Sigmoid colon (tissue), 4 donors: ENCODE data around the gene AGR3.

Experiments used
- POLR2AphosphoS5 ChIP-seq, 4 donors: sonication (generic); formaldehyde crosslinking; IDR thresholded peaks; one replicate each; pipeline ENCODE4 v1.6.1; 2017; ENCODE audit warnings: antibody characterized with exemption in 4 of 4
- TF ChIP-seq, protein P1 (sequence below), 4 experiments: fragments of 450-650 bp in 3 of 4; fragments of 200-600 bp in 1 of 4; IDR thresholded peaks; one replicate each; pipeline ENCODE4 v1.5.1; 2016 to 2019; ENCODE audit warnings: antibody characterized with exemption in 4 of 4, mild to moderate bottlenecking in 3 of 4, moderate library complexity in 2 of 4

DNA sequence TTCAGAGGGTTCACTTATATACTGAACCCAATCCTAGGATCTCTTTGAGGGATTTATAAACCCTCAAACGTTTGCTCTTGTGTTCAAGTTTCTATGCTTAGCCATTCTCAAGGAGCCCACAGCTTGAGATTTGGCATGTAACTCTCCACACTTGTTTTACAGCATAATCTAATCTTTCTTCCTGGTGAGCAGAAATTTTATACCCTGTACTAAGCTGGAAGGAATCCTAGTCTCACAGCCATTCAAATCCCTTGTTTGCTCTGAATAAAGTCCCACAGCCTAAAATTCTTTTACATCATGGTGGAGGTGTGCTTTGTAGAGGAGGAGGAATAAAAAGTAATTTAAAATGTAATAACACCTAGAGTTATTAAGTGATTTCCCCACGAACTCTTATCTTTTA, 71.7 kb downstream of the AGR3 start:
- TF ChIP-seq POLR2AphosphoS5 (IDR thresholded peaks at IDR 0.05) = no peak
- TF ChIP-seq, protein P1, sequence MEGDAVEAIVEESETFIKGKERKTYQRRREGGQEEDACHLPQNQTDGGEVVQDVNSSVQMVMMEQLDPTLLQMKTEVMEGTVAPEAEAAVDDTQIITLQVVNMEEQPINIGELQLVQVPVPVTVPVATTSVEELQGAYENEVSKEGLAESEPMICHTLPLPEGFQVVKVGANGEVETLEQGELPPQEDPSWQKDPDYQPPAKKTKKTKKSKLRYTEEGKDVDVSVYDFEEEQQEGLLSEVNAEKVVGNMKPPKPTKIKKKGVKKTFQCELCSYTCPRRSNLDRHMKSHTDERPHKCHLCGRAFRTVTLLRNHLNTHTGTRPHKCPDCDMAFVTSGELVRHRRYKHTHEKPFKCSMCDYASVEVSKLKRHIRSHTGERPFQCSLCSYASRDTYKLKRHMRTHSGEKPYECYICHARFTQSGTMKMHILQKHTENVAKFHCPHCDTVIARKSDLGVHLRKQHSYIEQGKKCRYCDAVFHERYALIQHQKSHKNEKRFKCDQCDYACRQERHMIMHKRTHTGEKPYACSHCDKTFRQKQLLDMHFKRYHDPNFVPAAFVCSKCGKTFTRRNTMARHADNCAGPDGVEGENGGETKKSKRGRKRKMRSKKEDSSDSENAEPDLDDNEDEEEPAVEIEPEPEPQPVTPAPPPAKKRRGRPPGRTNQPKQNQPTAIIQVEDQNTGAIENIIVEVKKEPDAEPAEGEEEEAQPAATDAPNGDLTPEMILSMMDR (IDR thresholded peaks at IDR 0.05) = no peak
